A549 (cell line): ENCODE results near the gene FAM136A.

Experiments used
- JUN ChIP-seq, 2 experiments: fragments of >200 bp; sonication (Bioruptor Twin); formaldehyde crosslinking; IDR thresholded peaks; 2 replicates in 1 of 2; 3 replicates in 1 of 2; pipeline ENCODE4 v1.6.1; 2016 to 2017
- NFE2L2 ChIP-seq: fragments of 150-350 bp; conservative IDR thresholded peaks from 2 replicates; pipeline ENCODE4 v1.6.1; 2014; ENCODE audit warnings: low read length

- TF ChIP-seq JUN (IDR thresholded peaks at IDR 0.05) (no peak), NFE2L2 (no peak)
These were observed 48.2 kb upstream of the FAM136A start for GRCh38 chr2:70349921-70350685.
